SK-N-MC (cell line): ENCODE data around the gene ITGAV.

Experiments used
- EZH2 ChIP-seq: fragments of 200-600 bp; sonication (generic); IDR thresholded peaks from one replicate; pipeline ENCODE4 v1.6.1; 2017; ENCODE audit warnings: antibody characterized with exemption
- POLR2AphosphoS5 ChIP-seq: IDR thresholded peaks from 2 replicates; pipeline ENCODE4 v1.6.1; 2012; ENCODE audit warnings: mild to moderate bottlenecking, low read depth, low read length, borderline replicate concordance

DNA sequence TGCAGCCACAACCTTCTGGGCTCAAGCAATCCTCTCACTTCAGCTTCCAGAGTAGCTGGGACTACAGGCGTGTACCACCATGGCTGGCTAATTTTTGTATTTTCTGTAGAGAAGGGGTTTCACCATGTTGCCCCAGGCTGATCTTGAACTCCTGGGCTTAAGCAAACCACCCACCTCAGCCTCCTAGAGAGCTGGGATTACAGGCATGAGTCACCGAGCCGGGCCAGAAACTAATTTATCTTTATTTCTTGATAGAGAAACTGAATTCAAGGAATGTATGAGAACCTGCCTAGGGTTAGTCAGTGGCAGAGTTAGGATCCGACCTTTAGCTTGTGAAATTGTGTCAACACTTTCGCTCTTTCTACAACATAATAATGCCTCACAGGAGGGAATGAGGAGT, 19.3 kb upstream of the ITGAV start:
- no peak for TF ChIP-seq POLR2AphosphoS5
- TF ChIP-seq EZH2, result no peak
